GM12873 (cell line): ENCODE measurements around the gene TMEM114.

Experiments used
- TF ChIP-seq, protein P1 (sequence below): IDR thresholded peaks from 2 replicates; pipeline ENCODE4 v1.5.1; 2012; ENCODE audit warnings: low read depth, mild to moderate bottlenecking, moderate library complexity, low read length, control low read depth; ENCODE audit not compliant: insufficient read depth; ENCODE audit errors: missing control alignments

The TMEM114 gene

DNA sequence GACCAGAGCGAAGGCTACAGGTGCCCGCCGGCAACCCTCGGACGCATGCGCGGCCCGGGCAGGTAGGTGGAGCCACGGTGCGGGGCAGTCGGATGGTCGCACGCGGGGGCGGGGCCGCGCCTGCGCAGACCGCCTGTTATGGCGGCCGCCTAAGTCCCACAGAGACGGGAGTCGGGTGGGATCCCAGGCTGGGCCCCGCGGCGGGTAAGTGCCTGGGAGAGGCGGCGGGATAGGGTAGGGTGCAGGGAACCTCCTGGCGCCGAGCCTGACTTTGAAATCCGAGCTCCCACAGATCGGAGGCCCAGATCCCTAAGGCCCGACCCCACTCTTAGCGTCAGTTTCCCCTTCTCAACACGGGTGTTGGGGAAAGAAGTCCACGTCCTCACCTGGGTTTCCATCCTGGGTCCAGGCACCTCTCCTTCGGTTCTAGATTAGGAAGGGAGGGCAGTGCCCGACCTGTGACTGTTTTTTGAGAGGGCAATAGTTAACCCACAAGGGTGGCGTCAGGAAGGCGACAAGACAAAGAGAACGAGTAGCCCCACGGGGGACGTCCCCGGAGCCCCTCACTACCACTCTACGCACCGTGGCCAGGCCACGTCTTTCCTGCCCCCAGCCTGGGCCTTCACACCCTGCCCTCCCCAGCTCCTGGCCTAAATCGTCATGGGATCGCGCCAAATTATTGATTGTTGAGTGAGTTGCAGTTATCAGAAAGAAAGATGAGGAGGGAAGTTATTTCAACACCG, 31.4 kb upstream of the TMEM114 start, which contains the start of gene METTL22:
Gene METTL22, plus strand, starts transcription at position 127 of the 743 bp plus-strand sequence. CDS start 3,968 bp downstream, outside the sequence.
- TF ChIP-seq, protein P1, sequence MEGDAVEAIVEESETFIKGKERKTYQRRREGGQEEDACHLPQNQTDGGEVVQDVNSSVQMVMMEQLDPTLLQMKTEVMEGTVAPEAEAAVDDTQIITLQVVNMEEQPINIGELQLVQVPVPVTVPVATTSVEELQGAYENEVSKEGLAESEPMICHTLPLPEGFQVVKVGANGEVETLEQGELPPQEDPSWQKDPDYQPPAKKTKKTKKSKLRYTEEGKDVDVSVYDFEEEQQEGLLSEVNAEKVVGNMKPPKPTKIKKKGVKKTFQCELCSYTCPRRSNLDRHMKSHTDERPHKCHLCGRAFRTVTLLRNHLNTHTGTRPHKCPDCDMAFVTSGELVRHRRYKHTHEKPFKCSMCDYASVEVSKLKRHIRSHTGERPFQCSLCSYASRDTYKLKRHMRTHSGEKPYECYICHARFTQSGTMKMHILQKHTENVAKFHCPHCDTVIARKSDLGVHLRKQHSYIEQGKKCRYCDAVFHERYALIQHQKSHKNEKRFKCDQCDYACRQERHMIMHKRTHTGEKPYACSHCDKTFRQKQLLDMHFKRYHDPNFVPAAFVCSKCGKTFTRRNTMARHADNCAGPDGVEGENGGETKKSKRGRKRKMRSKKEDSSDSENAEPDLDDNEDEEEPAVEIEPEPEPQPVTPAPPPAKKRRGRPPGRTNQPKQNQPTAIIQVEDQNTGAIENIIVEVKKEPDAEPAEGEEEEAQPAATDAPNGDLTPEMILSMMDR: no peak

DNA sequence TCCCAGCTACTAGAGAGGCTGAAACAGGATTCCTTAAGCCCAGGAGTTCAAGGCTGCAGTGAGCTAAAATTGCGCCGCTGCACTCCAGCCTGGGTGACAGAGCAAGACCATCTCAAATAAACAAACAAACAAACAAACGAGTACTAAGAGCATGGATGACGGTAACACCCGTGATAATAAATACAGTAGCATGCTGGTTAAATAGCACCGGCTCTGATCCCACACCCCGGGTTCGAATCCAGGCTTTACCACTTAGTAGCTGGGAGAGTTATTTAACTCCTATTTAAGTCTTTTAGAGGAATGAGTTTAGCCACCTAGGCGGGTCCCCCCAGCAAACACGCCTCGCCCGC, 30.9 kb upstream of the TMEM114 start:
- TF ChIP-seq, protein P1: no peak

DNA sequence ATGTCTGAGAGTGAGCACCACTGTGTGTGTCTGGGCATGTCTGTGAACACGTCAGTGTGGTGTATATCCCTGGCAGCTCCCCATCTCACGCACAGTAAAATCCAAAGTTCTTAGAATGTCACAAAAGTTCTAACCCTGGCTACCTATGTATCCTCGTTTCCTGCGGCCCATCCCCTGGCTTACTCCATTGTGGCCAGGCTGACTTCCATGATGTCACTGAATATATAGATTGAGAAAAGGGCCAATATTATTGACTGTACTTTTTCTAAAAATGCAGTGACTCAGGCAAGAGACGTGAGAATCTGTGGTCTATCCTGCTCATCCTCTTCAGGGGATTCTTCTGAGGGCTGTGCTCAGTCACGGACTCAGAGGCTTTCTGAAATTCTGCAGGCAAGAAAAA, 30.2 kb upstream of the TMEM114 start:
- TF ChIP-seq, protein P1: no peak

DNA sequence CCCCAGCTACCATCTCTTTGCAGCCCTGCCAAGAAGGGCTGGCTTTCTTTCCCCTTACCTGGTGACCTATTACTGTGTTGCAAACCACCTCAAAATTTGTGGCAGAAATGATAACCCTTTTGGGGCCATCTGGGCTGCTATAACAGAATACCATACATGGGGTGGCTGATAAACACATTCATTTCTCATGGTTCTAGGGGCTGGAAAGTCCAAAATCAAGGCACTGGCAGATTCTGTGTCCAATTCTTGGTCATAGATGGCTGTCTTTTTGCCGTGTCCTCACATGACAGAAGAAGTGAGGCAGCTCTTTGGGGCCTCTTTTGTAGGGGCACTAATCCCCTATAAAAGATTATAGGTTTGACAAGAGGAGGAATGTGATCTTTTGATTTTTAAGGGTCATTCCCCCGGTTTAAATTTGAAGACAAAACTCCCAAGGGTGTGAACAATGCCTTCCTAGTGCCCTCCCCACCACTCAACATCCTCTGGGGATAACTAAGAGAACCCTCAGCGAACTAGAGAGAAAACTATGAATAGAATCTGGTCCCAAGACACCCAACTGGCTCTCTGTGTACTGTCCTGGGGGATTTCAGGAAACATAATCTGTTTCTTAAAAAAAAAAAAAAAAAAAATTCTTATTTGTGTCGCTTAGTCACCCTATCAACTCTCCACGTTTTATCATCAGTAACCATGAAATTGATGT, 29.5 kb upstream of the TMEM114 start:
- TF ChIP-seq, protein P1: no peak

DNA sequence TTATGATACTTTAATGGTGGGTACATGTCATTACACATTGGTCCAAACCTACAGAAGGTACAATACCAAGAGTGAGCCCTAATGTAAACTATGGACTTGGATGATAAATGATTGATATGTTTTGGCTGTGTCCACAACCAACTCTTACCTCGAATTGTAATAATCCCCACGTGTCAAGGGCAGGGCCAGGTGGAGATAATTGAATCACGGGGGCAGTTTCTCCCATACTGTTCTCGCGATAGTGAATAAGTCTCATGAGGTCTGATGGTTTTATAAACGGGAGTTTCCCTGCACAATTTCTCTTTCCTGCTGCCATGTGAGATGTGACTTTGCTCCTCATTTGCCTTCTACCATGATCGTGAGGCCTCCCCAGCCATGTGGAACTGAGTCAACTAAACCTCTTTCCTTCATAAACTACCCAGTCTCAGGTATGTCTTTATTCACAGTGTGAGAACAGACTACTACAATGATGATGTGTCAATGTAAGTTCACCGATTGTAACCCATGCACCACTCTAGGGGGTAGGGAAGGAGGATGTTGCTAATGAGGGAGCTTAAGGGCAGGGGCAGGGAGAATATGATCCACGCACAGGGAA, 24.2 kb upstream of the TMEM114 start:
- TF ChIP-seq, protein P1: no peak

DNA sequence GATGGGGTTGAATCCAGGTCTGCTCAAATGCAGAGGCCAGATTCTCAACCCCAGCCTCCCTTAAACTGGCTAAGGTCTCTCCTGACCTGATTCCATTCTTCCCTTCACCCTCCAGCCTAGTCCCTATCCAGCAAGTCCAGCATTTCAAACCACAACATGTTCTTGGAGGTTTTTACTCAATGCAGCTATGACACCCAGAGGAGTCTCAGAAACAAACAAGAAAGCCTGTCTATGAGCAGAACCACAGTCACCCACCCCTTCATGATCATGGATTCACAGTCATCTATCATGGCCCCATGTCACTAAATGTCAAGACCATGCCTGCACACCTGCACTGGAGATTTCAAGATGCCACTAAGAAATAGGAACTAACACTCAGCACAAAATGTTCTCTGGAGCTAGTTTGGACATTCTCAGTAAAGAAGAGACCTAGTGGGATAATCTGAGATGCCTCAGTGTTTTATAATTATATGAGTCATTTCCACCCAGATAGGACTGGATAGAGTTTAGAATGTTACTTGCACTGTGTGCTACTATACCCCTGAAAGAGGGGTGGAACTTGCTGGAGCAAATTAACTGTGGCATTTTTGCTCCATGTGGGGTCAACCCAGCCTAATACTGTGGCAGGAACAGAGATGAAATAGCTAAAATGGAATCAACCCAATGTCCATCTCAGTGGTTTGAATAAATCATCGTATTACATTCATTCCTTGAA, 21.7 kb upstream of the TMEM114 start:
- TF ChIP-seq, protein P1: no peak

DNA sequence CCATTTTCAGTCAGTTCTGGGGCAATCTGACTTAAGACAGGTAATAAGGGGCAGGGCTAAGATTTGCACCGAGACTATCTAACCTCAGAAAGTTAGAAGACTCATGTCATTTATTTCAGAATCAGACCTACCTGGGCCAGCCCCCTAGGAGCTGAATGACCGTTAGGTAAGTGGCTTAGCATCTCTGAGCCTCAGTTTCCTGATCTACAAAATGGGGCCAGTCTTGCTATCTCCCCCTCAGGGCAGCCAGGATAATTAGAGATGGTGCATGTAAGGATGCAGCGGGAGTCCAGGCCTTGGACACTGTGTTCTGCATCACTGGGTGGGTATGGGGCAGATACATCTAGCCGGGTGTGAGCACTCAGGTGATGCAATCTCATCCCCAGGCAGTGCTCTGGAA, 20.8 kb upstream of the TMEM114 start:
- TF ChIP-seq, protein P1: no peak
